Tibial artery (tissue), 4 donors: Measurements from ENCODE around the gene FHAD1.

Experiments
- DNase-seq, 2 donors: peaks; one replicate each; pipeline ENCODE4 v3.0.0-alpha.2; 2019
- H3K27ac ChIP-seq, 2 donors: fragments of 200-600 bp; sonication (generic) in 1 of 2; 1 replicate in 1 of 2; 2 replicates in 1 of 2; pipeline ENCODE4 v1.5.1; 2018 to 2019; ENCODE audit warnings: mild to moderate bottlenecking in 1 of 2
- H3K27me3 ChIP-seq, 2 donors: fragments of 200-600 bp; sonication (generic) in 1 of 2; one replicate each; pipeline versions ENCODE4 v1.5.1 to v1.6.0; 2016 to 2019
- H3K36me3 ChIP-seq, 3 donors: fragments of 200-600 bp; sonication (generic) in 2 of 3; one replicate each; pipeline ENCODE4 v1.5.1; 2016 to 2019; ENCODE audit warnings: mild to moderate bottlenecking in 2 of 3
- H3K4me1 ChIP-seq, 4 donors: fragments of 200-600 bp; sonication (generic) in 2 of 4; 1 replicate in 3 of 4; 2 replicates in 1 of 4; pipeline ENCODE4 v1.5.1; 2016 to 2019
- H3K4me3 ChIP-seq, 2 donors: fragments of 200-600 bp; sonication (generic) in 1 of 2; 1 replicate in 1 of 2; 2 replicates in 1 of 2; pipeline ENCODE4 v1.5.1; 2018 to 2019; ENCODE audit warnings: mild to moderate bottlenecking in 2 of 2
- H3K9me3 ChIP-seq, 3 donors: fragments of 200-600 bp; sonication (generic) in 1 of 3; one replicate each; pipeline ENCODE4 v1.5.1; 2016 to 2019
- intact Hi-C: fragments of 100-400 bp; cut with DNase I; formaldehyde crosslinking; loops from one replicate; pipeline ENCODE4 v1.15.0; 2023; ENCODE audit warnings: low total_unique reads
- TF ChIP-seq, protein P1 (sequence below), 2 experiments: fragments of 200-600 bp in 1 of 2; fragments of 450-650 bp in 1 of 2; IDR thresholded peaks; one replicate each; pipeline ENCODE4 v1.5.1; 2017 to 2019; ENCODE audit warnings: antibody characterized with exemption in 2 of 2, mild to moderate bottlenecking in 1 of 2, moderate library complexity in 1 of 2

Gene FHAD1

GRCh38 chr1:15332525-15332924 lies 85.5 kb downstream of the FHAD1 start:
- no peak overlapping the region for H3K27ac ChIP-seq
- intact Hi-C loops, result no loop called here
- H3K36me3 ChIP-seq, result no peaks in the 10 kb centered on the region

DNA sequence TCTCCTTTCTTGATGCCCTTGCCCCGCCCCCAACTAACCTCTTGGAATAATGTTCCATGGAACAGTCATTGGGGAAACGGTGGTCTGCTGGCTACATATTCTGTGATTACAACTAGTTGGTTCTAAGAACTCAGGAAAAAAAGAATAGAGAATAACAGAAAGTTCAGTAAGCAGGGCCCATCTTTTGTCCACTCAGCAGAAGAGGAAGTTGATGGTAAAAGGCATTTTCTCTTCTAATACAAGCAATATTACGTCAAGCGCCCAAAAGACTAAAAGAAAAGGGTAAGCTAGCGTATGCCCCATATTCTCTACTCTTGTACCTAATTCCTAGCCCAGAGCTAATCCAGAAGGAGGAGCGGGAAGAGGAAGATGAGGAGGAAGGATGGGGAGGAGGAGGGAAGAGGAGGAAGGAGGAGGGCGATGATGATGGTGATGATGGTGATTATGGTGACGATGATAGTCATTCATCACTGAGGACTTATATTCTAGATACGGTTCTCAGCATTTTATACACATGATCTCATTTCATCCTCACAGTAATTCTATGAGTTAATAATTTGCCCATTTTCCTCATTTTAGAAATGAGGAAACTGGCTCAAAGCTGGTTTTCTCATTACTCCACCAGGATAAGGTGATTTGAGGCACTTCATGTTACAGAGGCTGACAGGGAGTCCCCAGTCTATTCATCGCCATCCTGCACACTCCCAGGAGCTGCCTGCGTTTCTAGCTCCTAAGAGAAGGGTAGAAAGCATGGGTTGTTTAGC lies 86.1 kb downstream of the FHAD1 start:
- H3K4me3 ChIP-seq, result no peak overlapping the region
- no peak overlapping the region for H3K27ac ChIP-seq
- H3K9me3 ChIP-seq, result no peaks in the 10 kb centered on the region
- H3K27me3 ChIP-seq, result no peaks in the 10 kb centered on the region
- no peak for DNase-seq
- no peaks in the 10 kb centered on the region for H3K36me3 ChIP-seq
- intact Hi-C loops, result no loop called here
- TF ChIP-seq, protein P1, sequence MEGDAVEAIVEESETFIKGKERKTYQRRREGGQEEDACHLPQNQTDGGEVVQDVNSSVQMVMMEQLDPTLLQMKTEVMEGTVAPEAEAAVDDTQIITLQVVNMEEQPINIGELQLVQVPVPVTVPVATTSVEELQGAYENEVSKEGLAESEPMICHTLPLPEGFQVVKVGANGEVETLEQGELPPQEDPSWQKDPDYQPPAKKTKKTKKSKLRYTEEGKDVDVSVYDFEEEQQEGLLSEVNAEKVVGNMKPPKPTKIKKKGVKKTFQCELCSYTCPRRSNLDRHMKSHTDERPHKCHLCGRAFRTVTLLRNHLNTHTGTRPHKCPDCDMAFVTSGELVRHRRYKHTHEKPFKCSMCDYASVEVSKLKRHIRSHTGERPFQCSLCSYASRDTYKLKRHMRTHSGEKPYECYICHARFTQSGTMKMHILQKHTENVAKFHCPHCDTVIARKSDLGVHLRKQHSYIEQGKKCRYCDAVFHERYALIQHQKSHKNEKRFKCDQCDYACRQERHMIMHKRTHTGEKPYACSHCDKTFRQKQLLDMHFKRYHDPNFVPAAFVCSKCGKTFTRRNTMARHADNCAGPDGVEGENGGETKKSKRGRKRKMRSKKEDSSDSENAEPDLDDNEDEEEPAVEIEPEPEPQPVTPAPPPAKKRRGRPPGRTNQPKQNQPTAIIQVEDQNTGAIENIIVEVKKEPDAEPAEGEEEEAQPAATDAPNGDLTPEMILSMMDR (IDR thresholded peaks at IDR 0.05), result no peak
- peaks cover 0 to 43% (median 31%) of the 10 kb centered on the region in 4 donors for H3K4me1 ChIP-seq

More at GRCh38 chr1:15332525-15332924, 85.5 kb downstream of the FHAD1 start:
- TF ChIP-seq, protein P1 (IDR thresholded peaks at IDR 0.05), result no peak
- peaks cover 0 to 40% (median 27%) of the 10 kb centered on the region in 4 donors for H3K4me1 ChIP-seq
- DNase-seq, result no peak
- no peaks in the 10 kb centered on the region for H3K27me3 ChIP-seq
- no peak overlapping the region for H3K4me3 ChIP-seq
- H3K9me3 ChIP-seq, result no peaks in the 10 kb centered on the region

DNA sequence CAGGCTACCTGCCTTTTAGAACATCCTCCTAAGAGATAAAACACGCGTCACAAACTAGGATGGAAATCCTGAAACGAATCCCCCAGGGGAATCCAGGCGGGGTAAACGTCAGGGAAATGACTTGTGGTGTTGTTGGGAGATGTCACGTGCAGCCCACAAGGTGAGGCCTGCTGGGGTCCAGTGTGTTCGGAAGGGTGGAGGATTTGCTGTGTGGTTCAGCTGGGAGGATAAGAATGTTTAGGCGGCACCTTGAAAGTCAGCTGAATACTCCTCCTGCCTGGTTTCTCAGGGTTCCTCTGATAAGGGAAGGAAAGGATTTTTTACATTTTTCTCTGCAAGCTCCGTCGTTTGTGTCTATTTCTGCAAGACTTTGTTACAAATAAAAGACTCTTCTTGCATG lies 88.0 kb downstream of the FHAD1 start:
- intact Hi-C loops, result no loop called here
- peaks cover 0 to 32% (median 18%) of the 10 kb centered on the region in 4 donors for H3K4me1 ChIP-seq
- no peak overlapping the region for H3K4me3 ChIP-seq
- no peak overlapping the region for H3K27ac ChIP-seq
- no peaks in the 10 kb centered on the region for H3K27me3 ChIP-seq
- H3K36me3 ChIP-seq, result no peaks in the 10 kb centered on the region
- TF ChIP-seq, protein P1 (IDR thresholded peaks at IDR 0.05), result no peak
- no peak for DNase-seq
- no peaks in the 10 kb centered on the region for H3K9me3 ChIP-seq

DNA sequence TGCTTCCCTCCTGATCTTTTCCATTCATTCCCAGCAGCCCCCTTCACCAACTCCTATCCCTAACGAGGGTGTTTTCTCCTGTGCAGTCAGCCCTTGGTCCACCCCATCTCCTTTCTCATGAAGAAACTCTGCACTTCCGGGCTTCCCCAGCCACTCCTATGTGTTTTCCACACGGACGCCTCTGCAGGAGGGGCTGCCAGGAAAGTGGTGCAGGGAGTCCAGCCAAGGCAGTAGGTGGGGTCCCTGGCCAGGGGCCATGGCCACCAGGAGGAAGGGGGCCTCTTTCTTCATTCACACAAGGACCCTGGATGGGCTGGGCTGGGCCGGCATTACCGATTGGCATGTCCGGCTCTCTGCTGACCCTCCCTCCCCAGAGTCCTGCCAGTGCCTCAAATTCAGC lies 89.8 kb downstream of the FHAD1 start:
- no peaks in the 10 kb centered on the region for H3K36me3 ChIP-seq
- peak overlapping the region in 1 of 2 donors; percentile 2 for H3K4me3 ChIP-seq
- TF ChIP-seq, protein P1 (IDR thresholded peaks at IDR 0.05), result no peak
- peaks cover 0 to 43% (median 18%) of the 10 kb centered on the region in 4 donors for H3K4me1 ChIP-seq
- DNase-seq, result no peak
- H3K27ac ChIP-seq, result peak overlapping the region; percentile 69 to 74
- intact Hi-C loops, result no loop called here
- H3K9me3 ChIP-seq, result no peaks in the 10 kb centered on the region
- H3K27me3 ChIP-seq, result no peaks in the 10 kb centered on the region

GRCh38 chr1:15337656-15338402 lies 90.8 kb downstream of the FHAD1 start:
- TF ChIP-seq, protein P1 (IDR thresholded peaks at IDR 0.05), result no peak
- intact Hi-C loops, result no loop called here
- H3K4me3 ChIP-seq, result peak overlapping the region in 1 of 2 donors; percentile 2
- peak overlapping the region; percentile 69 to 74 for H3K27ac ChIP-seq
- H3K4me1 ChIP-seq, result peaks cover 0 to 45% (median 21%) of the 10 kb centered on the region in 4 donors
- peak; percentile 62 to 82 for DNase-seq
- no peaks in the 10 kb centered on the region for H3K9me3 ChIP-seq
- H3K36me3 ChIP-seq, result no peaks in the 10 kb centered on the region
- H3K27me3 ChIP-seq, result no peaks in the 10 kb centered on the region
